Breast epithelium (tissue), 3 donors: ENCODE data around the gene RAPGEF4.

Experiments used
- POLR2A ChIP-seq: fragments of 450-650 bp; IDR thresholded peaks from one replicate; pipeline ENCODE4 v1.6.1; 2016; ENCODE audit warnings: antibody characterized with exemption, mild to moderate bottlenecking, moderate library complexity
- POLR2AphosphoS5 ChIP-seq, 3 donors: sonication (generic); formaldehyde crosslinking; IDR thresholded peaks; one replicate each; pipeline ENCODE4 v1.6.1; 2017; ENCODE audit warnings: antibody characterized with exemption in 3 of 3
- TF ChIP-seq, protein P1 (sequence below), 3 donors: fragments of 450-650 bp; IDR thresholded peaks; one replicate each; pipeline ENCODE4 v1.5.1; 2016 to 2017; ENCODE audit warnings: antibody characterized with exemption in 3 of 3, mild to moderate bottlenecking in 3 of 3, moderate library complexity in 3 of 3

DNA sequence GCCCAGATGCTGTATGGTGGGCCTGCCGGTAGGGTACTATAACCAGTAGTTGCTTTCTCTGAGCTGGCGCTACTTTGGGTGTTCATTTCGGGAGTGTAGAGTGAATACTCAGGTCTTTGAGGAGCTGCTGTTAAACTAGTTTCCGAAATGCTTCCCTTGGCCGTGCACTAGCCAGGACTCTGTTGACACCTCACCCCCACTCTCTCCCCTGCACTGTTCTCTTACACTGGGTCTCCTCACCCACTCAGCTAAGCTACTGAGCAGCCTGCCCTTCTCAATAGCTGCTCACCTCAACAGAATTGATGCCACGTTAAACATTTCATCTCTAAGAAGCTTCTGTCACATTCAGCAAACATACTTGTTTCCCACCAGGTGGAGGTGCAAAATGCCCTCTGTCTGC, 86.9 kb downstream of the RAPGEF4 start:
- TF ChIP-seq POLR2A (no peak), POLR2AphosphoS5 (IDR thresholded peaks at IDR 0.05) (no peak)
- TF ChIP-seq, protein P1, sequence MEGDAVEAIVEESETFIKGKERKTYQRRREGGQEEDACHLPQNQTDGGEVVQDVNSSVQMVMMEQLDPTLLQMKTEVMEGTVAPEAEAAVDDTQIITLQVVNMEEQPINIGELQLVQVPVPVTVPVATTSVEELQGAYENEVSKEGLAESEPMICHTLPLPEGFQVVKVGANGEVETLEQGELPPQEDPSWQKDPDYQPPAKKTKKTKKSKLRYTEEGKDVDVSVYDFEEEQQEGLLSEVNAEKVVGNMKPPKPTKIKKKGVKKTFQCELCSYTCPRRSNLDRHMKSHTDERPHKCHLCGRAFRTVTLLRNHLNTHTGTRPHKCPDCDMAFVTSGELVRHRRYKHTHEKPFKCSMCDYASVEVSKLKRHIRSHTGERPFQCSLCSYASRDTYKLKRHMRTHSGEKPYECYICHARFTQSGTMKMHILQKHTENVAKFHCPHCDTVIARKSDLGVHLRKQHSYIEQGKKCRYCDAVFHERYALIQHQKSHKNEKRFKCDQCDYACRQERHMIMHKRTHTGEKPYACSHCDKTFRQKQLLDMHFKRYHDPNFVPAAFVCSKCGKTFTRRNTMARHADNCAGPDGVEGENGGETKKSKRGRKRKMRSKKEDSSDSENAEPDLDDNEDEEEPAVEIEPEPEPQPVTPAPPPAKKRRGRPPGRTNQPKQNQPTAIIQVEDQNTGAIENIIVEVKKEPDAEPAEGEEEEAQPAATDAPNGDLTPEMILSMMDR (IDR thresholded peaks at IDR 0.05), result no peak
